NCI-H2171 (cell line): ENCODE results near the gene CEMIP.

Source experiments
- DNase-seq: peaks from one replicate; lab custom pipeline; 2025; lab: John Stamatoyannopoulos, UW

CEMIP gene

DNA sequence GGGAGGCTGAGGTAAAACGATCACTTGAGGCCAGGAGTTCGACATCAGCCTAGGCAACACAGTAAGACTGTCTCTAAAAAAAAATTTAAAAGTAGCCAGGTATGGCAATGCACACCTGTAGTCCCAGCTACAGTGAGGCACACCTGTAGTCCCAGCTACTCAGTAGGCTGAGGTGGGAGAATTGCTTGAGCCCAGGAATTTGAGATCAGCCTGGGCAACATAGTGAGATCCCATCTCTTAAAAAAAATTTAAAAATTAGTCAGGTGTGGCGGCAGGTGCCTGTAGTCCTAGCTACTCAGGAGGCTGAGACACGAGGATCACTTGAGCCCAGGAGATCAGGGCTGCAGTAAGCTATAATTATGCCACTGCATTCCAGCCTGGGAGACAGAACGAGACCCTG is 203.7 kb downstream of the CEMIP start:
- no peak for DNase-seq

DNA sequence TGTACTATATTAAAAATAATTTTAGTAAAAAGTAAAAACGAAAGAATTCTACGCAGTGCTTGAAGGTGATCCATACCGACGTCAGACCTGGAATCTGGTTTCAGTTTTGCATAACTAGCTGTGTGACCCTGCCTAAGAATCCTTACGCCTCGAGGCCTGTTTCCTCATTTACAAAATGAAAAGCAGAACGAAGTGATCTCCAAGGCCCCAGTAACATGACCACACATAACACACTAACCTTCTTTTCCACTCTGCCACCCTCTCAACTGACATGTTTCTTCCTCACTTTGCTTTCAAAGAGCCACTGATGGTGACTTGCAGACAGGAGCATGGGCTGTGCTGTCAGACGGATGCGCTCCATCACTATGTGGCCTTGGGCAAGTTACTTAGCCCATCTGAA is 205.7 kb downstream of the CEMIP start:
- DNase-seq, result no peak

DNA sequence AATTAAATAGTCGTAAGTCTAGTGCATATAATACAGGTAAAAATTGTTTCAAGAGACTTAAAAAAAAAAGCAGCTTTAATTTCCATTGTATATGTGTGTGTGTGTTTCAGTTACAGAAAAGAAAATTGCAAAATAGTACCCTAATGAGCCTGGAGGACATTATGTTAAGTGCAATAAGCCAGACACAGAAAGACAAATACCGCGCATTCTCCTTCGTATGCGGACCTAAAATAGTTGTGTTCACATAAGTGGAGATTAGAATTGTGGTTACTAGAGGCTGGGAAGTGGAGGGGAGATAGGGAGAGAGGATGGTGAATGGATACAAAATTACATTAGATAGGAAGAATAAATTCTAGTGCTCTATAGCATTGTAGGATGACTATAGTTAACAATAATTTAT is 206.8 kb downstream of the CEMIP start:
- no peak for DNase-seq

DNA sequence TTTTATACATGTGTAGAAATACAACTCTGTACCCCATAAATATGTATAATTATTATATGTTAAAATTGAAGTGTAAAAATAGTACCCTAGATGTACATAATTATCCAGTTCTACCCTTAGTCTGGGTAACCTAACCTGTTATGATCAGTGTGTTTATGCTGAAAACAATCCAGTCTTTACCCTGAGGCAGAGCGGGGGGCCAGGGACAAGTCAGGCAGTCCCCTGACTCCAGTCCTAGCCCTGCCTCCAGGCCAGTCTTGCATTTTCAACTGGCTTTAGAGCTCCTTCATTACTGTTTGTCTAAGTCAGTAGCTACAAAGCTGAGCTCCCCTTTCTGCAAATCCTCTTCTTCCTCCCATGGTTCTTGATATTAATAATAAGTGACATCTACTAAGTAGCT is 207.3 kb downstream of the CEMIP start:
- DNase-seq, result no peak

DNA sequence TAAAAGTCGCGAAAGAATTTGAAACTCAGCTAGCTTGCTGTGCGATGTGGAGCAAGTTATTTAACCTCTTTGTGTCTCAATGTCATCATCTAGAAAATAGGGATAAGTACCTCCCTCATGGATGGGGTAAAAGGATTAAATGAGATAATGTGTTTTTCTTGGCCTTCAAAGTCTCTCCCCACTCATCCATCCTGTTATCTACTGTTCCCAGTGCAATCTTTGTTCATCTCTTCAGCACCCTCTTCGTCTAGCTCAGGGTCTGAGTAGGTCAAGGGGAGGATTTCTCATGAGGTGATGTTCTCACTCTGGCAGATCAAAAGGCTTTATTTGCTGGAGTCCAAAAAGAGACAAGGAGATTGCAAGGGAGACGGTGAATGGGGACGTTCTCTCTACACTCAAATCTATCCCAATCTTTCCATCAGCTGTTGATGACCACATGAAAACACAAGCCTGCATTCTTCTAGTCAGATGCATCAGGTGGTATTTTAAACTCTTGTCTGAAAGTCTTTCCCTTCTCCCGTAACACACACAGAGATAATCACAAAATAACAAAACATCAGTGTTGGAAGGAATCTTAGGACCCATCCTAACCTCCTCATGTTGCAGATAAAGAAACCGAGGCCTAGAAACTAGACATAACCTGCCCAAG is 209.1 kb downstream of the CEMIP start:
- no peak for DNase-seq

- DNase-seq, result no peak
Observed at GRCh38 chr15:80989081-80989517, 209.9 kb downstream of the CEMIP start.

- DNase-seq, result peak; percentile 96
Observed at GRCh38 chr15:80989518-80990478, 210.6 kb downstream of the CEMIP start, which contains the start of gene MESD. Gene MESD, minus strand, starts transcription at chr15:80989819. Its CDS starts 28 bp downstream, at chr15:80989791.

GRCh38 chr15:80990955-80991354 is 211.8 kb downstream of the CEMIP start:
- DNase-seq, result no peak

- DNase-seq, result peak; percentile 20
Observed at GRCh38 chr15:80991421-80991820, 212.3 kb downstream of the CEMIP start.

- DNase-seq, result no peak
Observed at GRCh38 chr15:80992006-80992405, 212.8 kb downstream of the CEMIP start.

GRCh38 chr15:80992441-80992840 is 213.3 kb downstream of the CEMIP start:
- DNase-seq, result no peak

GRCh38 chr15:80996247-80996646 is 217.1 kb downstream of the CEMIP start:
- no peak for DNase-seq

DNA sequence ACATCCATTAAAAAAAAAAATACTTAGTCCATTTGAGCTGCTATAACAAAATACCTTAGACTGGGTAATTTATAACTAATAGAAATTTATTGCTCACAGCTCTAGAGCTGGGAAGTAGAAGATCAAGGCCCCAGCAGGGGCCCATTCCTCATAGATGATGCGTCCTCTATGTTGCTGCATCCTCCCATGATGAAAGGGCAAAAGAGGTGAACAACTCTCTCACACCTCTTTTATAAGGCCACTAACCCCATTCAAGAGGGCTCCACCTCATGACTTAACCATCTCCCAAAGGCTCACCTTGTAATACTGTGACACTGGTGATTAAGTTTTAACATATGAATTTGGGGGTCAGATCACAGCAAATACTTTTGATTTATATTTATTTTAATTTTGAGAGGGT is 218.5 kb downstream of the CEMIP start:
- DNase-seq, result no peak

- no peak for DNase-seq
Observed at GRCh38 chr15:80998251-80998650, 219.1 kb downstream of the CEMIP start.

DNA sequence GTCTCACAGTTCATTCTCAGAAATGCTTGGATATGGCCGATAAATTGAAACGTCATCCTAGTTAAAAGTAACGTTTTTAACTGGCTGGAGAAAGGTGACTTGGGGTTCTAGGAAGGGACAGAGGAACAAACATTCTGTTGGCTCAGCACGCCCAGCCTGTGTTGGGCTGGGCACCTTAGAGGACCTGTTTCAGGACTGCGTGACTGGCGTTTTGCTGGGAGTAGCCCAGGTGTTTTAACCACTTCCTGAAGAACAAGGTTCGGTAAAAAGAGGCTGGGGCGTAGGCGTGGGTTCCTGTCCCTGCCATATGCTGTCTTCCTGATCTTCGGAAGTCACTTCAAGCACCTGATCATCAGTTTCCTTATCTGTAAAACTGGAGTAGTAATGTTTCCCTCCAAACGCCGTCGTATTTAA is 220.5 kb downstream of the CEMIP start:
- no peak for DNase-seq

GRCh38 chr15:81000144-81000623 is 221.0 kb downstream of the CEMIP start:
- no peak for DNase-seq

- peak; percentile 83 for DNase-seq
Observed at GRCh38 chr15:81000624-81001151, 221.5 kb downstream of the CEMIP start, which contains the start of gene TLNRD1. Gene TLNRD1, plus strand, starts transcription at chr15:81000923. Its CDS starts 1,349 bp downstream, at chr15:81002272.
